ENCODE results near the gene NEDD4L. TPM values are rescaled to one million over a fixed set of nuclear protein-coding genes. Genes with fewer than 3 reads are reported as not detected.

The NEDD4L gene
- total and polyA plus RNA-seq, 10 of the 15 experiments (the other 5 are each of a cell fraction or from before 2014, with no cell fraction given): 7.4 to 24.0 (median 17.7) TPM

DNA sequence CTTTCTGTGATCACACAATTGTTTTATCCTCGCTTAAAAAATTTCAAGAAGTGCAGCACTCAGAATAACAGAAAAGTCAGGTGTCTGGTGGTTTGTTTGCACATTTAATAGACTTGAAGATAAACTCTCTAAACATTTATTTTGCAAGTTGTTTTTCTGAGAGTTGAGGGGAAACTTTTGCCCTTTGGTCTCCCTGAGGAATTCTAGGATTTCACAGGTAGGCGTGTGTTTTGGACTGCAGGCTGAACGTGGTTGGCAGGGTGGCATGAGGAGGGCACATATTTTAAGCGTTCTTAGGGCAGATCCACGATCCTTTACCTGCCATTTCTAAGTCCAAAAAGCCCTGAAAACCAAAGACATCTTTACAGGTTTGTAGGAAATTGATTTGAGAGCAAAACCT is 188.6 kb downstream of the NEDD4L start (continued):
- TF ChIP-seq, protein P1, sequence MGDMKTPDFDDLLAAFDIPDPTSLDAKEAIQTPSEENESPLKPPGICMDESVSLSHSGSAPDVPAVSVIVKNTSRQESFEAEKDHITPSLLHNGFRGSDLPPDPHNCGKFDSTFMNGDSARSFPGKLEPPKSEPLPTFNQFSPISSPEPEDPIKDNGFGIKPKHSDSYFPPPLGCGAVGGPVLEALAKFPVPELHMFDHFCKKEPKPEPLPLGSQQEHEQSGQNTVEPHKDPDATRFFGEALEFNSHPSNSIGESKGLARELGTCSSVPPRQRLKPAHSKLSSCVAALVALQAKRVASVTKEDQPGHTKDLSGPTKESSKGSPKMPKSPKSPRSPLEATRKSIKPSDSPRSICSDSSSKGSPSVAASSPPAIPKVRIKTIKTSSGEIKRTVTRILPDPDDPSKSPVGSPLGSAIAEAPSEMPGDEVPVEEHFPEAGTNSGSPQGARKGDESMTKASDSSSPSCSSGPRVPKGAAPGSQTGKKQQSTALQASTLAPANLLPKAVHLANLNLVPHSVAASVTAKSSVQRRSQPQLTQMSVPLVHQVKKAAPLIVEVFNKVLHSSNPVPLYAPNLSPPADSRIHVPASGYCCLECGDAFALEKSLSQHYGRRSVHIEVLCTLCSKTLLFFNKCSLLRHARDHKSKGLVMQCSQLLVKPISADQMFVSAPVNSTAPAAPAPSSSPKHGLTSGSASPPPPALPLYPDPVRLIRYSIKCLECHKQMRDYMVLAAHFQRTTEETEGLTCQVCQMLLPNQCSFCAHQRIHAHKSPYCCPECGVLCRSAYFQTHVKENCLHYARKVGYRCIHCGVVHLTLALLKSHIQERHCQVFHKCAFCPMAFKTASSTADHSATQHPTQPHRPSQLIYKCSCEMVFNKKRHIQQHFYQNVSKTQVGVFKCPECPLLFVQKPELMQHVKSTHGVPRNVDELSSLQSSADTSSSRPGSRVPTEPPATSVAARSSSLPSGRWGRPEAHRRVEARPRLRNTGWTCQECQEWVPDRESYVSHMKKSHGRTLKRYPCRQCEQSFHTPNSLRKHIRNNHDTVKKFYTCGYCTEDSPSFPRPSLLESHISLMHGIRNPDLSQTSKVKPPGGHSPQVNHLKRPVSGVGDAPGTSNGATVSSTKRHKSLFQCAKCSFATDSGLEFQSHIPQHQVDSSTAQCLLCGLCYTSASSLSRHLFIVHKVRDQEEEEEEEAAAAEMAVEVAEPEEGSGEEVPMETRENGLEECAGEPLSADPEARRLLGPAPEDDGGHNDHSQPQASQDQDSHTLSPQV (IDR thresholded peaks at IDR 0.05): no peak
- no peak for TF ChIP-seq YBX1 (IDR thresholded peaks at IDR 0.05)
- TF ChIP-seq ESRRA (IDR thresholded peaks at IDR 0.05; ENCODE audit: low read length): no peak
- no peak for TF ChIP-seq ZBED1 (IDR thresholded peaks at IDR 0.05; ENCODE audit: borderline replicate concordance)

DNA sequence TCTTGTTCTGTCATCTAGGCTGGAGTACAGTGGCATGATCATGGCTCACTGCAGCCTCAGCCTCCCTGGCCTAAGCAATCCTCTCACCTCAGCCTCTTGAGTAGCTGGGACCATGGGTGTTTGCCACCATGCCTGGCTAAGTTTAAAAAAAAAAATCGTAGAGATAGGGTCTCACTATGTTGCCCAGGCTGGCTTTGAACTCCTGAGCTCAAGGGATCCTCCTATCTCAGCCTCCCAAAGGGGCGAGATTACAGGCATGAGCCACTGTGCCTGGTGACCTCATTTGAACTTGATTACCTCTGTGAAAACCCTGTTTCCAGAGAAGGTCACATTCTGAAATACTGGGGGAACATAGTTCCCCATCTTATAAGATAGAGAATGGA is 190.3 kb downstream of the NEDD4L start:
- H3K27ac ChIP-seq (ENCODE audit: control insufficient read depth, insufficient read depth): no peak overlapping the region
- CTCF ChIA-PET: interaction anchor here (0.6 to 1.4 kb wide), 5 partner anchors 37 to 193 kb away, joined by 3 to 5 read pairs (median 4); no protein-coding TSS in a partner anchor
- SMC1A ChIA-PET (ENCODE audit: uncharacterized antibody, unreplicated experiment): interaction anchor here (0.6 to 1.7 kb wide), 6 partner anchors 10 to 99 kb away, joined by 3 to 6 read pairs (median 3); no protein-coding TSS in a partner anchor
- FAIRE-seq: no peak
- TF ChIP-seq, protein P2, sequence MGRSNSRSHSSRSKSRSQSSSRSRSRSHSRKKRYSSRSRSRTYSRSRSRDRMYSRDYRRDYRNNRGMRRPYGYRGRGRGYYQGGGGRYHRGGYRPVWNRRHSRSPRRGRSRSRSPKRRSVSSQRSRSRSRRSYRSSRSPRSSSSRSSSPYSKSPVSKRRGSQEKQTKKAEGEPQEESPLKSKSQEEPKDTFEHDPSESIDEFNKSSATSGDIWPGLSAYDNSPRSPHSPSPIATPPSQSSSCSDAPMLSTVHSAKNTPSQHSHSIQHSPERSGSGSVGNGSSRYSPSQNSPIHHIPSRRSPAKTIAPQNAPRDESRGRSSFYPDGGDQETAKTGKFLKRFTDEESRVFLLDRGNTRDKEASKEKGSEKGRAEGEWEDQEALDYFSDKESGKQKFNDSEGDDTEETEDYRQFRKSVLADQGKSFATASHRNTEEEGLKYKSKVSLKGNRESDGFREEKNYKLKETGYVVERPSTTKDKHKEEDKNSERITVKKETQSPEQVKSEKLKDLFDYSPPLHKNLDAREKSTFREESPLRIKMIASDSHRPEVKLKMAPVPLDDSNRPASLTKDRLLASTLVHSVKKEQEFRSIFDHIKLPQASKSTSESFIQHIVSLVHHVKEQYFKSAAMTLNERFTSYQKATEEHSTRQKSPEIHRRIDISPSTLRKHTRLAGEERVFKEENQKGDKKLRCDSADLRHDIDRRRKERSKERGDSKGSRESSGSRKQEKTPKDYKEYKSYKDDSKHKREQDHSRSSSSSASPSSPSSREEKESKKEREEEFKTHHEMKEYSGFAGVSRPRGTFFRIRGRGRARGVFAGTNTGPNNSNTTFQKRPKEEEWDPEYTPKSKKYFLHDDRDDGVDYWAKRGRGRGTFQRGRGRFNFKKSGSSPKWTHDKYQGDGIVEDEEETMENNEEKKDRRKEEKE (IDR thresholded peaks at IDR 0.05): no peak
- TF ChIP-seq YBX1 (IDR thresholded peaks at IDR 0.05) (no peak), ZNF24 (IDR thresholded peaks at IDR 0.05) (no peak), BACH1 (IDR thresholded peaks at IDR 0.05; ENCODE audit: borderline replicate concordance) (no peak)
- H3K36me3 ChIP-seq (ENCODE audit: control insufficient read depth in 2 of 2, insufficient read depth in 2 of 2, low read length in 1 of 2): no peaks in the 10 kb centered on the region
- H3K4me3 ChIP-seq: no peak overlapping the region
- BruUV-seq (replicated peaks): no TSS peak
- intact Hi-C loops (cut with micrococcal nuclease; ENCODE audit: unreplicated experiment) (no loop called here), in situ Hi-C loops (cut with MboI) (no loop called here)
- no peak overlapping the region for H2AFZ ChIP-seq (ENCODE audit: control insufficient read depth, low read depth, low read length)
- H4K20me1 ChIP-seq (ENCODE audit: control insufficient read depth, insufficient read depth): no peaks in the 10 kb centered on the region
- no peak overlapping the region for H3K4me2 ChIP-seq (ENCODE audit: control insufficient read depth, insufficient read depth)
- POLR2A ChIA-PET: interaction anchor here (1.0 kb wide), 1 partner anchor 8 kb away, joined by 3 read pairs; no protein-coding TSS in a partner anchor
- WGBS (ENCODE audit: insufficient coverage, insufficient replicate concordance, low lambda C conversion rate, missing lambda C conversion rate): 8% methylated on average over 2 of the region's 2 CpGs
- no peaks in the 10 kb centered on the region for H3K27me3 ChIP-seq (replicated peaks in 1 of 2; ENCODE audit: control insufficient read depth in 2 of 2, insufficient read depth in 2 of 2, low read length in 1 of 2)
- no peaks in the 10 kb centered on the region for H3K9me3 ChIP-seq (replicated peaks; ENCODE audit: control insufficient read depth, insufficient read depth, low read length)
- no peaks in the 10 kb centered on the region for H3K79me2 ChIP-seq (ENCODE audit: control insufficient read depth, insufficient read depth, low read length)
- no peak for DNase-seq (ENCODE audit: low read depth, low spot score)
- RAD21 ChIA-PET (ENCODE audit: unreplicated experiment): interaction anchor here (0.9 to 1.3 kb wide), 4 partner anchors 59 to 530 kb away, joined by 3 to 4 read pairs (median 3); no protein-coding TSS in a partner anchor
- H3K9ac ChIP-seq (ENCODE audit: control insufficient read depth, insufficient read depth, low read length): no peak overlapping the region
- no peak for ATAC-seq
- peaks cover 4% of the 10 kb centered on the region for H3K4me1 ChIP-seq (ENCODE audit: control insufficient read depth, insufficient read depth, low read length)
